ENCODE data around the gene AP1B1. TPM values are rescaled to one million over a fixed set of nuclear protein-coding genes. Genes with fewer than 3 reads are reported as not detected.

The AP1B1 gene
- total RNA-seq, 1 experiment from 2014 or later, result 68.1 TPM

GRCh38 chr22:29309332-29310064 is 78.9 kb downstream of the AP1B1 start:
- no peak for DNase-seq (ENCODE audit: low spot score)
- CTCF ChIA-PET, result no interaction called here
- no peak overlapping the region for H3K4me3 ChIP-seq (ENCODE audit: low read depth, low read length, poor library complexity, severe bottlenecking)
- H3K27ac ChIP-seq (ENCODE audit: low read depth, low read length, poor library complexity, severe bottlenecking), result no peak overlapping the region
- H3K4me1 ChIP-seq (ENCODE audit: insufficient read depth, low read length, poor library complexity, severe bottlenecking), result peaks cover 23% of the 10 kb centered on the region
- intact Hi-C loops (cut with micrococcal nuclease; ENCODE audit: unreplicated experiment), result no loop called here
- H3K27me3 ChIP-seq (replicated peaks; ENCODE audit: insufficient read depth, low read depth, low read length, poor library complexity), result peaks cover 12% of the 10 kb centered on the region
- no peaks in the 10 kb centered on the region for H3K36me3 ChIP-seq (ENCODE audit: insufficient read depth, low read length, poor library complexity, severe bottlenecking)
- TF ChIP-seq, protein P1, sequence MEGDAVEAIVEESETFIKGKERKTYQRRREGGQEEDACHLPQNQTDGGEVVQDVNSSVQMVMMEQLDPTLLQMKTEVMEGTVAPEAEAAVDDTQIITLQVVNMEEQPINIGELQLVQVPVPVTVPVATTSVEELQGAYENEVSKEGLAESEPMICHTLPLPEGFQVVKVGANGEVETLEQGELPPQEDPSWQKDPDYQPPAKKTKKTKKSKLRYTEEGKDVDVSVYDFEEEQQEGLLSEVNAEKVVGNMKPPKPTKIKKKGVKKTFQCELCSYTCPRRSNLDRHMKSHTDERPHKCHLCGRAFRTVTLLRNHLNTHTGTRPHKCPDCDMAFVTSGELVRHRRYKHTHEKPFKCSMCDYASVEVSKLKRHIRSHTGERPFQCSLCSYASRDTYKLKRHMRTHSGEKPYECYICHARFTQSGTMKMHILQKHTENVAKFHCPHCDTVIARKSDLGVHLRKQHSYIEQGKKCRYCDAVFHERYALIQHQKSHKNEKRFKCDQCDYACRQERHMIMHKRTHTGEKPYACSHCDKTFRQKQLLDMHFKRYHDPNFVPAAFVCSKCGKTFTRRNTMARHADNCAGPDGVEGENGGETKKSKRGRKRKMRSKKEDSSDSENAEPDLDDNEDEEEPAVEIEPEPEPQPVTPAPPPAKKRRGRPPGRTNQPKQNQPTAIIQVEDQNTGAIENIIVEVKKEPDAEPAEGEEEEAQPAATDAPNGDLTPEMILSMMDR (conservative IDR thresholded peaks at IDR 0.05; ENCODE audit: low read depth, low read length), result no peak
- no peak for TF ChIP-seq EZH2 (IDR thresholded peaks at IDR 0.05; ENCODE audit: borderline replicate concordance, low read depth, low read length, poor library complexity, severe bottlenecking)
- H3K9me3 ChIP-seq (ENCODE audit: low read depth, low read length, poor library complexity, severe bottlenecking), result no peaks in the 10 kb centered on the region
- POLR2A ChIA-PET (ENCODE audit: low non-redundant PET), result no interaction called here
- no TSS peak for BruUV-seq (replicated peaks)

- no peaks in the 10 kb centered on the region for H3K36me3 ChIP-seq (ENCODE audit: insufficient read depth, low read length, poor library complexity, severe bottlenecking)
- H3K4me1 ChIP-seq (ENCODE audit: insufficient read depth, low read length, poor library complexity, severe bottlenecking), result peaks cover 23% of the 10 kb centered on the region
- TF ChIP-seq, protein P1 (conservative IDR thresholded peaks at IDR 0.05; ENCODE audit: low read depth, low read length), result no peak
- no peak for TF ChIP-seq EZH2 (IDR thresholded peaks at IDR 0.05; ENCODE audit: borderline replicate concordance, low read depth, low read length, poor library complexity, severe bottlenecking)
- no TSS peak for BruUV-seq (replicated peaks)
- no peak overlapping the region for H3K4me3 ChIP-seq (ENCODE audit: low read depth, low read length, poor library complexity, severe bottlenecking)
- intact Hi-C loops (cut with micrococcal nuclease; ENCODE audit: unreplicated experiment), result no loop called here
- POLR2A ChIA-PET (ENCODE audit: low non-redundant PET), result no interaction called here
- no peaks in the 10 kb centered on the region for H3K9me3 ChIP-seq (ENCODE audit: low read depth, low read length, poor library complexity, severe bottlenecking)
- no peak for DNase-seq (ENCODE audit: low spot score)
- H3K27me3 ChIP-seq (replicated peaks; ENCODE audit: insufficient read depth, low read depth, low read length, poor library complexity), result peaks cover 5% of the 10 kb centered on the region
- no peak overlapping the region for H3K27ac ChIP-seq (ENCODE audit: low read depth, low read length, poor library complexity, severe bottlenecking)
- CTCF ChIA-PET, result interaction anchor here (0.6 kb wide), 1 partner anchor 359 kb away, joined by 4 read pairs; no protein-coding TSS in a partner anchor
Observed at GRCh38 chr22:29308791-29309262, 79.5 kb downstream of the AP1B1 start.

DNA sequence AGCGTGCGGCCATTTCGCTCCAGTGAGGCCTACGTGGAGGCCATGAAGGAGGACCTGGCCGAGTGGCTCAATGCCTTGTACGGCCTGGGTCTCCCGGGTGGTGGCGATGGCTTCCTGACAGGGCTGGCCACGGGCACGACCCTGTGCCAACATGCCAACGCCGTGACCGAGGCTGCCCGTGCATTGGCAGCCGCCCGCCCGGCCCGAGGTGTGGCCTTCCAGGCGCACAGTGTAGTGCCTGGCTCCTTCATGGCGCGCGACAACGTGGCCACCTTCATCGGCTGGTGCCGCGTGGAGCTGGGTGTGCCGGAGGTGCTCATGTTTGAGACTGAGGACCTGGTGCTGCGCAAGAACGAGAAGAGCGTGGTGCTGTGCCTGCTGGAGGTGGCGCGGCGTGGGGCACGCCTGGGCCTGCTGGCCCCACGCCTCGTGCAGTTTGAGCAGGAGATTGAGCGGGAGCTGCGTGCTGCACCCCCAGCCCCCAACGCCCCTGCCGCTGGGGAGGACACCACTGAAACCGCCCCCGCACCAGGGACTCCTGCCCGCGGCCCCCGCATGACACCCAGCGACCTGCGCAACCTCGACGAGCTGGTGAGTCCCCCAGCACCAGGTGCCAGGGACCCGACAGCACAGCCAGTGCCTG is 80.1 kb downstream of the AP1B1 start:
- CTCF ChIA-PET, result interaction anchor here (0.6 kb wide), 1 partner anchor 359 kb away, joined by 4 read pairs; no protein-coding TSS in a partner anchor
- TF ChIP-seq EZH2 (IDR thresholded peaks at IDR 0.05; ENCODE audit: borderline replicate concordance, low read depth, low read length, poor library complexity, severe bottlenecking), result no peak
- TF ChIP-seq, protein P1 (conservative IDR thresholded peaks at IDR 0.05; ENCODE audit: low read depth, low read length), result no peak
- peaks cover 23% of the 10 kb centered on the region for H3K4me1 ChIP-seq (ENCODE audit: insufficient read depth, low read length, poor library complexity, severe bottlenecking)
- peak overlapping the region; percentile 60 for H3K4me3 ChIP-seq (ENCODE audit: low read depth, low read length, poor library complexity, severe bottlenecking)
- BruUV-seq (replicated peaks), result no TSS peak
- POLR2A ChIA-PET (ENCODE audit: low non-redundant PET), result no interaction called here
- no peaks in the 10 kb centered on the region for H3K9me3 ChIP-seq (ENCODE audit: low read depth, low read length, poor library complexity, severe bottlenecking)
- no peaks in the 10 kb centered on the region for H3K27me3 ChIP-seq (replicated peaks; ENCODE audit: insufficient read depth, low read depth, low read length, poor library complexity)
- intact Hi-C loops (cut with micrococcal nuclease; ENCODE audit: unreplicated experiment), result no loop called here
- H3K36me3 ChIP-seq (ENCODE audit: insufficient read depth, low read length, poor library complexity, severe bottlenecking), result no peaks in the 10 kb centered on the region
- no peak for DNase-seq (ENCODE audit: low spot score)
- H3K27ac ChIP-seq (ENCODE audit: low read depth, low read length, poor library complexity, severe bottlenecking), result no peak overlapping the region
